ENCODE data around the gene ERN1.

The ERN1 gene

DNA sequence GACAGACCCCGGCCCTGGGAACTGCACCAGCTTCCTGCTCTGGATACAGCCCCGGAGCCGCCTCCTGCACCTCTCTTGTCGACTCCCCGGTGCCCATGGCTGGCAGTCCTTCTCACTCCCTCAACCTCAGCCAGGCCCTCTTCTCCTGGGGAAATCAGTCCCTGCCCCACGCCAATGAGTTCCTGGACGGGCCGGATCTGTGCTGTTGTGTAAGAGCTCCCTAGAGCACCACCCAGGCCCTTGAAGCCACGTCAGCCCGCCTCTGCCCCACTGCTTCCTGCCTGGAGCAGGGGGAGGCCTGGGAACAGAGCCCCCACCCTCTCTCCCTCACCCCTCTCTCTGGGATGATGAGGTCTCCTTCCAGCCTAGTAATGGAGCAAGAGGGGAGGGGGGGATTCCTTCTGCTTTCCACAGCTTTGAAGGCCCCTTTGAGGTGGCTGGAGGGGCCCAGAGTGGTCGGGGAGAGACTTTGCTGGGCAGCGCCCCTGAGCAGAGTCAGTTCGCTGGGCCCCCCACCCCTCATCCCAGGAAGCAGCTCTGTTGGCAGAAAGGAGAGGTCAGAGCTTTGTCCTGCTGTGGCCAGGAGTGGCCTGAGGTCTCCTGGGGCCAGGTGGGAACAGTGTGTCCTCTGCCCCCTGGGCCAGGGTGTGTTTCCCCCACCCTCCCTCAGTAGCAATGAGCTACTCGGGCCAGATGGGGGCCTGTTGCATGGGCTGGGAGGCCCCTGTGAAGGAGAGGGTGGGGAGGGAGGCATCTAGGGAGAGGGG, 128.0 kb downstream of the ERN1 start:
- DNase-seq = no peak

DNA sequence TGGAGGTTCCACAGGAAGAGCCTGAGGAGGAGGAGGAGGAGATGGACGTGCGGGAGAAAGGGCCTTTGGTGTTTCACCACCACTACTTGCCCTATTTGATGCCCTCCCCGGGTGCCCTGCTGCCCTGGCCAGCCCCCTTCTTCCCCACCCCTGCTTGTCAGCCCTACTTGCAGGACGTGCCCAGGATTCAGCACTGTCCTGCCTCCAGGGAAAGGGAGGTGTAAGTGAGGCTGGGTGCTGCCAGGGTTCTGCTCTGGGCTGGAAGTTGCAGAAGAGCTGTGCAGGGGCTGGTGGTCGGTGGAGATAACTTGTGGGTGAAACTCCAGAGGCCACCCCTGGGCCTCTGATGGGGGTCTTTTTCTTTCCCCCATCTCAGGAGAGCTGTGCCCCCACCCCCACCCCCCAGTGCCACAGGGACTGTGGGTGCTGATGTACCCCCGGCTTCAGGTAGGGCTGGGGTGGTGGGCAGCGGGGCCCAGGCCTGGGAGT, 128.8 kb downstream of the ERN1 start:
- no peak for DNase-seq

DNA sequence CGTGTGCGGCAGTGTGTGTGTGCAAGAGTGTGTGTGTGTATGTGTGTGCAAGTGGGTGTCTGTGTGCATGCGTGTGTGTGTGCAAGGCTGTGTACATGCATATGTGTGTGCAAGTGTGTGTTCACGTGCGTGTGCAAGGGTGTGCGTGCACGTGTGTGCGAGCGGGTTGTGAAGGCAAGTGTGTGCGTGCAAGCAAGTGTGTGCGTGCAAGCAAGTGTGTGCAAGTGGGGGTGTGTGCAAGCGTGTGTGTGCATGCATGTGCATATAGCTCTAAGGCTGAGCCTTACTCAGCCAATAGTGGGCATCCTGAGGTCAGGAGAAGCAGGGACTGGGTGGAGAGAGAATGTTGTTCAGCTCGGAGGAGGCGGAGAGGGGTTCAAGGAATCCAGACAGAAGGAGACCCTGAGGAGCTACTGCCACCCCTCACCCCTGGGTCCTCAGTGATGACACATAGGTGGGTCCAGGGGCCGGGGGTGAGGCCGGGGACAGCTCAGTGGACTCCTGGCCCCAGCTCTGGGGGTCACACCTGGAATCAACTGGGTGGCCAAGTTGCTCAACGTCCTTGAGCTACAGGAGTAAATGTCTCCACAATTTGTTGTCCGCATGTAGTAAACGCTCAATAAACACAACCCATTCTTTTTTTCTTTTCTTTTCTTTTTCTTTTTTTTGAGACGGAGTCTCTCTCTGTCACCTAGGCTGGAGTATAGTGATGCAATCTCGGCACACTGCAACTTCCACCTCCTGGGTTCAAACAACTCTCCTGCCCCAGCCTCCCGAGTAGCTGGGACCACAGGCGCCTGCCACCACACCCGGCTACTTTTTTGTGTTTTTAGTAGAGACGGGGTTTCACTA, 130.0 kb downstream of the ERN1 start:
- DNase-seq = no peak

GRCh38 chr17:63998721-63999679, 130.9 kb downstream of the ERN1 start:
- DNase-seq = no peak

DNA sequence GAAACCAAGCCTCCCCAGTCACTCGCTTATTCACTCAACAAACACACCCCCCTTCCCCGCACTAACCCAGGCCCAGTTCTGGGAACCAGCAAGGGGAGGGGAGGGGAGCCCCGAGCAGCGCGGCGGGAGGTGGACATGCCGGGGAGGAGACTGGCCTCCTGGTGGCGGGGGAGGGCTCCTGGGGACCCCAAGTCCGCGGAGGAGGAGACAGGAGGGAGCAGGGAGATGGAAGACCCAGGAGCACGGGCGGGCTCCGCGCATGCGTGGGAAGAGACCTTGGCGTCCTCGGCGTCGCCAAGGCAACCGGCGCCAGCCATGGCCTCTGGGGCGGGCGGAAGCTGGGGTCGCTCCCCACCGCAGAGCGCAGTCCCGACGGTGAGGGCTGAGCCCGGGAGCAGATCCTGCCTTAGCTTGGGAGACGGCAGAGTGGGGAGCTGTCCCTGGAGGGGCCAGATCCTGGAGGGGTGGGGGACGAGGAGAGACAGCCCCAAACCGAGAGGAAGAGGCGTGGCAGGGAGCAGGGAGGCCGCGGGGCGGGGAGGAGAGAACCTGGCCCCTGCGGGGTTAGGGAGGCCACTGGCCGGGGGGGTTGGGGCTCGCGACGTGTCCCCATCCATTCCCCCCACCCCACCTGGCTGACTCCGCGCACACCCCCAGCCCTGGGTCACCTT, 131.8 kb downstream of the ERN1 start, which contains the start of gene PRR29:
TSS of gene PRR29 (plus strand) at position 302 of the 671 bp plus-strand sequence. CDS start at position 316, 14 bp downstream.
- peak; percentile 90 for DNase-seq

DNA sequence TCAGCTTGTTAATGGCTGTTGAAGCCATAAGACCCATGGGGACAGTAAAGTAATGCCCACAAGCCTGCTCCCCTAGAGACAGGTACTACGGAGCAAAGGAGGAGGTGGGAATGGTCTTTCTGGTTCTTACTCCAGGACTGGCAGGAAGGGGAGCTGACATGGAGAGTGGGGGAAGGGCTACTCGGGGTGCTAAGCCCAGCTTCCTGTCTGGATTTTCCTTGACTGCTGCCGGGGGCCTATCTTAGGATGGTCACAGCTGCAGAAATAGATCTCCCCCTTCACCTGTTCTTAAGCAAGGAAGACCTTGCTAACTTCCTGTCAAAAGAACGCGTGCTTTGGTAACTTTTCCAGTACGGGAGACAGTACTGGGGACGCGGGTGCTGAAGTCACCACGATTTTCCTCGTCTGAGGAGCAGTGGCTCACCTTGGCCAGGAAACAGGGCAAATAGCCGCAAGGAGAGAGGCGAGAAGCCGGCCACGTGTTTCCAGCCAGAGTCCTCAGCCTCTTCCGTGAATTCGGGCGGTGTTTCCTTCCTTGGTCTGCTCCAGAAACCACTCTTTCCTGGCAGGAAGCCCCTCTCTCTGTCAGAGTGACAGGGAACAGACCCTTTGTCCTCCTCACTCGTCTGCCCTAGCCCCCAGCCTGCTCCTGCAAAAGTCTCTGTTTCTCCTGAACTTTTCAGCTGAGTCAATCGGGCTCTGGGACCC, 132.4 kb downstream of the ERN1 start:
- DNase-seq = peak; percentile 3

- DNase-seq = no peak
Observed at GRCh38 chr17:63996430-63997182, 133.3 kb downstream of the ERN1 start.

DNA sequence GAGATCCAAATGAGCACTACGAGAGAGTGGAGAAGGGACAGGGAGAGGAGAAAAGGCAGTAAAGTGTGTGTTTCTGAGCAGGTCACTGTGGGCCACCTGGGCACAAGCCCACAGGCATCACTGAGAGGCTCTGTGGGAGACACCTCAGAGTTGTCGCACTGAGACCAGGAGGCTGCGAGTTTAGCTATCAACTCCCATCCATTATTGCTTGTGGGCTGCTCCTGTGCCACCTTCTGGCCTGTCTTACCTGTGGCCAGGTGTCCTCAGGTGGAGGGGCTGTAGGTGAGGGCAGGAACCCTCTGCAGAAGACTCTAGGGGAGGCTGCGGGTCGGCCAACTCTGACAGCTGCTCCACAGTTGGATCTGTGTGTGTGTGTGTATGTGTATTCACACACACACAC, 134.3 kb downstream of the ERN1 start:
- peak; percentile 0 for DNase-seq

GRCh38 chr17:63993368-63993985, 136.5 kb downstream of the ERN1 start:
- DNase-seq = no peak

- DNase-seq = no peak
Observed at GRCh38 chr17:63991611-63992010, 138.3 kb downstream of the ERN1 start.

- no peak for DNase-seq
Observed at GRCh38 chr17:63989622-63990345, 140.2 kb downstream of the ERN1 start.

Data from hematopoietic multipotent progenitor cell treated with erythropoietin and hydrocortisone succinate and interleukin-3 and kit ligand, for 6 days (in vitro differentiated cells).